LNCaP clone FGC (cell line): ENCODE measurements around the gene KDSR.

Source experiments
- DNase-seq: peaks from one replicate; pipeline ENCODE4 v3.0.0-alpha.2; 2011; ENCODE audit warnings: low read depth
- H3K4me3 ChIP-seq: 2 replicates; pipeline ENCODE4 v1.5.1; 2011; ENCODE audit warnings: mild to moderate bottlenecking, low read depth, low read length, control low read depth
- TF ChIP-seq, protein P1 (sequence below): IDR thresholded peaks from 2 replicates; pipeline ENCODE4 v1.5.1; 2012; ENCODE audit warnings: mild to moderate bottlenecking; ENCODE audit not compliant: control insufficient read depth, insufficient read depth; ENCODE audit errors: extremely low read depth

KDSR gene

DNA sequence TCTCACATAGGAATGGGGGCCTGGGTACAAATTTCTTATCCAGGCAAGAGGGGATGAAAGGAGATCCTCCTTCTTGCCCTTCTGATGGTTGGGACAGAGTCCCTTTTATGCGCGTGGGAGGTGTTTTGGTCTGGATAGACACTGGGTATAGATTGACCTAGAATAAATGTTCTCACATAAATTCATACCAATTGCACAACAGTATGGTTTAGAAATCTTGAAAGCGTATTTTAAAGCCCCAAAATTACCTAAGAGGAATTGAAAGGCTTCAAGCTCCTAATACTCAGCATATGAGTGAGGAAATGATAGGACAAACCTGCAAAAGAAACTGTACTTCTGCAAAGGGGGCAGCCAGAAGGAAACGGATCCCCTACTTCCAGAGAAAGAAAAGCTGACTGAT lies 44.8 kb downstream of the KDSR start:
- no peak for DNase-seq
- H3K4me3 ChIP-seq: no peak overlapping the region
- TF ChIP-seq, protein P1, sequence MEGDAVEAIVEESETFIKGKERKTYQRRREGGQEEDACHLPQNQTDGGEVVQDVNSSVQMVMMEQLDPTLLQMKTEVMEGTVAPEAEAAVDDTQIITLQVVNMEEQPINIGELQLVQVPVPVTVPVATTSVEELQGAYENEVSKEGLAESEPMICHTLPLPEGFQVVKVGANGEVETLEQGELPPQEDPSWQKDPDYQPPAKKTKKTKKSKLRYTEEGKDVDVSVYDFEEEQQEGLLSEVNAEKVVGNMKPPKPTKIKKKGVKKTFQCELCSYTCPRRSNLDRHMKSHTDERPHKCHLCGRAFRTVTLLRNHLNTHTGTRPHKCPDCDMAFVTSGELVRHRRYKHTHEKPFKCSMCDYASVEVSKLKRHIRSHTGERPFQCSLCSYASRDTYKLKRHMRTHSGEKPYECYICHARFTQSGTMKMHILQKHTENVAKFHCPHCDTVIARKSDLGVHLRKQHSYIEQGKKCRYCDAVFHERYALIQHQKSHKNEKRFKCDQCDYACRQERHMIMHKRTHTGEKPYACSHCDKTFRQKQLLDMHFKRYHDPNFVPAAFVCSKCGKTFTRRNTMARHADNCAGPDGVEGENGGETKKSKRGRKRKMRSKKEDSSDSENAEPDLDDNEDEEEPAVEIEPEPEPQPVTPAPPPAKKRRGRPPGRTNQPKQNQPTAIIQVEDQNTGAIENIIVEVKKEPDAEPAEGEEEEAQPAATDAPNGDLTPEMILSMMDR: no peak

DNA sequence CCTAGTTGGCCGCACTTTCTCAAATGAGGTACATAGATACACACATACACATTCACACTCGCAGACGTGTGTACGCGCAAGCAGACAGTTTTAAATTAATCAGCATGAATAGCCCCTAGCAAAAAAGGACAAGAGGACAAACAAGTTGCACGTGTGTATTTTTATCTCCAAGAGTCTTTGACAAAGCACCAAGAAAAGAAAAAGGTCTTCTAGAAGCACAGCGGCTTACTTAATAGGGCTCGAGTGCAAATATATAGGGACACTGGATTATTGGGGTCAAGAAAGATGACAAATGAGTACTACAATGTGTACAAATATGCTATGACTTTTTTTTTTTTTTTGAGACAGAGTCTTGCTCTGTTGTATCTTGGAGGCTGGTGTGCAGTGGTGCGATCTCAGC lies 45.7 kb downstream of the KDSR start:
- TF ChIP-seq, protein P1: no peak
- H3K4me3 ChIP-seq: peak overlapping the region; percentile 57

DNA sequence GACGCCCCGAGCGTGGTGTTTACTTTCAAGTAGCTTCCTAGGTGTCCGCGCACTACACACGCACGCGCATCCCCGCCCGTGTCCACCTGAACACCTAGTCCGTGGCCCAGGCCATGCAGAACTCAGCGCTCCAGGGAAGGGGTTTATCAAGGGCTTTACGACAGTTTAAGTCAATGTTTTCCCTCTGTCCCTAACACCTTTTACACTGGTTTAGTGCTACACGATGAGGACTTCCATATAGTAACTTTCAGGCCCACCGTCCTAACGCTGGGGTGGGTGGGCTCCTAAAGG lies 46.1 kb downstream of the KDSR start:
- DNase-seq: peak; percentile 38
- TF ChIP-seq, protein P1: no peak
- peak overlapping the region; percentile 57 for H3K4me3 ChIP-seq

More for the DNA sequence above, 45.7 kb downstream of the KDSR start:
- peak; percentile 80 for DNase-seq

DNA sequence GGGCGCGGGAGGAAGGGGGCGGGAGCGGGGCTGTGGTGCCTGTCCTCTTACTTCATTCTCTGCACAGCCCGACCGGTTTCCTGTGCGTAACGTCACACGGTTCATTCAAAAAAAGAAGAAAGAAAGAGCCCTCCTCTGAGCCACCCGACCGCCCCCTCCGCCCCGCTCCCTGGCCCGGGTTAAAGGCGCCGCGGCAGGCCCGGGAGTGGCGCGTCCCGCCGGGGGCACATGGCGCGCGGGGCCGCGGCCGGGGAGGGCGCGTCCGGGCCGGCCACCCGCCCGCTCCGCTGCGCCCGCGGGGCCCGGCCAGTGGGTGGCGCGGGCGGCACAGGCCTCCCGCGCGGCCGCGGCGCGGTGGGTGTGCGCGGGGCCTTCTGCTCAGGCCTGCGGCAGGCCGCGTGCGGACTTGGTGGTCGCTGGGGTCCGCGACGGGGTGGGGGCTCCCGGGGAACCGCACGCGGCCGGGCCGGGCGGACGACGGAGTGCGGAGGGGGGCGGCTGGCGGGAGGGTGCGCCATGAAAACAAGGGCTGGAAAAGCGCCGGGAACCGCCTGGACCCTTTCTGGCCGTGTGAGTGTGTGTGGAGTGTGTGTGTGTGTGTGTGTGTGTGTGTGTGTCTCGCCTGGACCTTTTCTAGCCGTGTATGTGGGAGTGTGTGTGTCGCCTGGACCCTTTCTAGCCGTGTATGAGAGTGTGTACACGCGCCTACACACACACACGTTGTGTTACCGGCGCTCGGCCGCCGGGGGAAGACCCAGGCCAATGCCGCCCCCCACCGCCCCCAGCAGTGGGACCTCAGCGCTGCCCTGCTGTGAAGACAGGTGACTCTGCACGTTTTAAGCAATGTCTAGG lies 46.7 kb downstream of the KDSR start:
- TF ChIP-seq, protein P1: peak; percentile 38
- H3K4me3 ChIP-seq: peak overlapping the region; percentile 57
- DNase-seq: peak; percentile 43

DNA sequence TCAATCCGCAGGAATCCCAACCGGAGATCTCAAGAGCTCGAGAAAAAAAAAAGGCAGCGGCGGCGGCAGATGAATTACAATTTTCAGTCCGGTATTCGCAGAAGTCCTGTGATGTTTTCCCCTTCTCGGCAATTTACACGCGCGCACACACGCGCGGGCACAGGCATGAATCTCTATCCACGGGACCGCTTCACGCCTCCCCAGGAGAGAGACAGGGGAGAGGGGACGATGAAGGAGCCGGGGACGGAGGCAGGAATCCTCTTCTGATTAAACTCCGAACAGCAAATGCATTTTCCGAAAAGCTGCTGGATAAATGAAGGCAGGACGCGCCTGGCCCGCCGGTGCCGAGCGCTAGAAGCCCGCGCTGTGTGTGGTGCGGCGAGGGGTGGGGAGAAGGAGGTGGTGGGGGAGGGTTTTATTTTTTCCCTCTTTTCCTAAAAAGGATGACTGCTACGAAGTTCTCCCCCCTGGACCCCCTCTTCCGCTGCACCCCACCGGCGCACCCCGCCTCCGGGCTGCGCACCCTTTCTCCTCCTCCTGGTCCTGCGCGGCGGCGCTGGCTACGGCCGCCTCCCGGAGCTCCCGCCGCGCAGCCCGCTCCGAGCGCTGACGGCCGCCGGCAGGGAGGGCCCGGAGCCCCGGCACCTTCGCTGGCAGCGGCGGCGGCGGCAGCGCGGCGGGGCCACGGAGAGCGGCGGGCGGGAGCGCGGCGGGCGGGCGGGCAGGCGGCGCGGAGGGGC lies 47.5 kb downstream of the KDSR start, which contains the start of gene BCL2:
Gene BCL2, minus strand, starts transcription at position 387 of the 740 bp plus-strand sequence.
- TF ChIP-seq, protein P1: no peak
- peak within 1 kb of the TSS; percentile 61 for H3K4me3 ChIP-seq
- DNase-seq: no peak

DNA sequence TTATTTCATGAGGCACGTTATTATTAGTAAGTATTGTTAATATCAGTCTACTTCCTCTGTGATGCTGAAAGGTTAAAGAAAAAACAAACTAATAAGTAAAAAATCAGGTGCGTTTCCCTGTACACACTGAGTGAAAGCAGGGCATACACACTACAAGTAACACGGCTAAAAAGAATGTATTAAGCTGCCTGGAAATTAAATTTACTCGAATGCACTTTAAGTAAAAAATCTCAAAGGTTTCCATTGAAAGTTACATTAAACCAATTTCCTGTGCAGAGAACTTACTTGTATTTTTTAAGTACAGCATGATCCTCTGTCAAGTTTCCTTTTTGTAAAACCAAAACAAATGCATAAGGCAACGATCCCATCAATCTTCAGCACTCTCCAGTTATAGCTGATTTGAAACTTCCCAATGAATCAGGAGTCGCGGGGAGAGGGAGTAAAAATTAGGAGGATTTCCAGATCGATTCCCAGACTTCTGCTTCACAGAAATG lies 48.1 kb downstream of the KDSR start:
- peak overlapping the region; percentile 61 for H3K4me3 ChIP-seq
- no peak for DNase-seq
- TF ChIP-seq, protein P1: no peak
